Measurements from ENCODE around the gene SHISA9.

The SHISA9 gene

DNA sequence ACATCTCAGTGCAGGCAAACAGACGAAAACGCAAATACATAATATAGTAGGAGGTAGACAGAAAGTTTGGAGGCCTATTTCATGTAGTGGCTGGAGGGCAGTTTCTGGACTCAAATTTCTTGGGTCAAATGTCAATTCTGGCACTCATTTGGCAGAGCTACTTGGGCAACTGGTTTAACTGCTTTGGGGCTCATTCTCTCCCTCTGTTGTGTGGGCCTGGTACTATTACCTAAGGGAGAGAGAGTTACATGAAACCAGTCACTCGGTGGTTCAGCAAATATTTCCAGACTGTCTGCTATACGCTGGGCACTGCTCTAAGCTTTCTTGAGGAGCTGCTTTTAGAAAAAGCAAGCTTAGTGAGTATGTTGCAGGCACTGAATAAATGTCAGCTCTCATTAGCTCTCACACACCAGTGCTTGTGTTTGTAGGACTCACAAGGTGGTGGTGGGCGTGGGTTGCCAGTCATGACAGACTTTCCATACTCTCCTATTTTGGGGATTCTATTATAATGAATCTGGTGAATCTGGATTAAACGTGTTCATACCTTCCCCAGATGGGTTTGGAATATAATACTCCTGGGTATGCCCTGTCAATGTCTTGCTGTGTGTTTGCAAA, 1.8 kb upstream of the SHISA9 start:
- no peak overlapping the region for H3K4me3 ChIP-seq
- H3K27ac ChIP-seq, result no peak overlapping the region
- no peaks in the 10 kb centered on the region for H3K36me3 ChIP-seq
- peaks cover 70% of the 10 kb centered on the region for H3K27me3 ChIP-seq
- TF ChIP-seq Cebpa-rat (IDR thresholded peaks at IDR 0.05), result no peak
- no peak overlapping the region for H3K4me2 ChIP-seq
- H4K20me1 ChIP-seq, result peaks cover 51% of the 10 kb centered on the region
- peaks cover 29% of the 10 kb centered on the region for H3K4me1 ChIP-seq
- H3K9ac ChIP-seq, result no peak overlapping the region
- H3K9me3 ChIP-seq, result no peaks in the 10 kb centered on the region

DNA sequence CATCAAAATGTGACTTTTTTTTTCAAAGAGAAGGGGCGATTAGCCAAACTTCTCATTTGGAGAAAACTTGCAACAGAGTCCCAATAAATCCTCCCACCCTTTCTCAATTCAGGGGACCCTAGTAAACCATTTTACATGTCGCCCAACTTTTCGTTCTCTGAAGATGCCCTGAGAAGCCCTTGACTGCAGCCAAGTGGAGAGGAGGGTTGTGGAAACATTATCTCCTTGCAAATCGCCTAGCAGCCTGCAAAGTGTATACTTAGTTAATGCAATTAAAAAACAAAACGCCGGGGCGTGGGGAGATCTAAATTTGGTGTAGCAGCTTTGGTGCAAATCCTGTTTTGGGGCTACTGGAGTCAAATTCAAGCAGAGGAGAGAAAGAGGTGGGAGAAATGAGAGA, 1.2 kb upstream of the SHISA9 start:
- H3K9me3 ChIP-seq, result no peaks in the 10 kb centered on the region

DNA sequence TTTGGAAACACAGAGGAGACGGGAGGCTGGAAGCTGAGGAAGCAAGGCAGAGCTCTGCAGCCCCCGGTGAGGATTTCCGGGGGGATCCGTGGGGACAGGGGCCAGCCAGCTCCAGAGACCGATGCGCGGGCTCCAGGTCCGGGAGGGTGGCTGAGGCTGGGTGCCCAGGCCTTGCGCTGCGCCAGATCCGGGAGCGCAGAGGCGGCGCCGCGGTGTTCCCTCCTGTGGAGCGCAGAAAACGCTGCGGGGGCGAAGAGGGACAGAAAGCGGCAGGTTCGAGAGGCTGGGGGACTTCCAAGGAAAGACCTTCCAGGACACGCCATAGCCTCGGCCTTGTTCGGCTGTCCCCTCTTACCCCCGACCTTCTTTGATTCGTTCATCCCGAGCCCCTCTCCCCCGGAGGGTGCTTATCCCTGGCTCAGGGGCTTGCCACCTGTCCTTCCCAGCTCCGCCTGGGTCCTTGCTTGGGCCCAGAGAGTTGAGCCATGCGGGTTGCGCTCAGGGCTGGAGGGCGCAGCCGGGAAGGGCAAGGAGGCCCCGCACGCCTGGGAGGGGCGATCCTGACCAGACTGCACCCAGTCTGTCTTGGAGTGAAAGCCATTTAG, 697 bp upstream of the SHISA9 start:
- H3K36me3 ChIP-seq, result no peaks in the 10 kb centered on the region
- peaks cover 51% of the 10 kb centered on the region for H4K20me1 ChIP-seq
- H3K9me3 ChIP-seq, result no peaks in the 10 kb centered on the region
- peaks cover 80% of the 10 kb centered on the region for H3K27me3 ChIP-seq
- no peak for TF ChIP-seq Cebpa-rat (IDR thresholded peaks at IDR 0.05)
- peaks cover 29% of the 10 kb centered on the region for H3K4me1 ChIP-seq
- H3K9ac ChIP-seq, result no peak overlapping the region
- H3K27ac ChIP-seq, result no peak overlapping the region
- H3K4me3 ChIP-seq, result no peak overlapping the region
- peak overlapping the region; percentile 36; the same call in 1 of the 2 replicates for H3K4me2 ChIP-seq

More for the DNA sequence above, 1.2 kb upstream of the SHISA9 start:
- peaks cover 75% of the 10 kb centered on the region for H3K27me3 ChIP-seq
- no peak for TF ChIP-seq Cebpa-rat (IDR thresholded peaks at IDR 0.05)
- no peak overlapping the region for H3K4me2 ChIP-seq
- H3K4me1 ChIP-seq, result peaks cover 29% of the 10 kb centered on the region
- no peak overlapping the region for H3K27ac ChIP-seq
- H4K20me1 ChIP-seq, result peaks cover 51% of the 10 kb centered on the region
- H3K4me3 ChIP-seq, result no peak overlapping the region
- no peaks in the 10 kb centered on the region for H3K36me3 ChIP-seq
- H3K9ac ChIP-seq, result no peak overlapping the region

DNA sequence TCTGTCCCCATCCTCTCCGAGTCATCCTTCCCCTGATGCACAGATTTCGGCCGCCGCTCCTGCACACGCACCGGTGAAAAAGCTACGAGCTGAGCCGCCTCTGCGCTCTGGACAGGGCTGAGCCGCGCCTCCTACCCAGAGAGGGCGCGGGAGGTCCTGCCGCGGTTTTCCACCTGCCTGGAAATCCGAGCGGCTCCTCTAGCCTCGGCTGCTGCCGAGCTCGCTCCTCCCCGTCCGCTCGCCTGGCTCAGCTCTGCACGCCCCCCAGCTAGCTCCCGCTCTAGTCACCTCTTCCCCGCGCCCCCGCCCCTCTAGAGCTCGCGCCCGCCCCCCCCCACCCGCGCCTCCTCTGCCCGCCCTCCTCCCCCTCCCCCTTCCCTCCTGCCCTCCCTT, 198 bp upstream of the SHISA9 start:
- Histone ChIP-seq H3K36me3 (no peaks in the 10 kb centered on the region), H3K4me3 (no peak overlapping the region), H3K27me3 (peaks cover 85% of the 10 kb centered on the region), H3K9ac (no peak overlapping the region), H3K4me2 (peak overlapping the region; percentile 95), H3K9me3 (no peaks in the 10 kb centered on the region), H3K27ac (no peak overlapping the region), H4K20me1 (peaks cover 51% of the 10 kb centered on the region), H3K4me1 (peaks cover 29% of the 10 kb centered on the region)
- TF ChIP-seq Cebpa-rat (IDR thresholded peaks at IDR 0.05), result no peak

DNA sequence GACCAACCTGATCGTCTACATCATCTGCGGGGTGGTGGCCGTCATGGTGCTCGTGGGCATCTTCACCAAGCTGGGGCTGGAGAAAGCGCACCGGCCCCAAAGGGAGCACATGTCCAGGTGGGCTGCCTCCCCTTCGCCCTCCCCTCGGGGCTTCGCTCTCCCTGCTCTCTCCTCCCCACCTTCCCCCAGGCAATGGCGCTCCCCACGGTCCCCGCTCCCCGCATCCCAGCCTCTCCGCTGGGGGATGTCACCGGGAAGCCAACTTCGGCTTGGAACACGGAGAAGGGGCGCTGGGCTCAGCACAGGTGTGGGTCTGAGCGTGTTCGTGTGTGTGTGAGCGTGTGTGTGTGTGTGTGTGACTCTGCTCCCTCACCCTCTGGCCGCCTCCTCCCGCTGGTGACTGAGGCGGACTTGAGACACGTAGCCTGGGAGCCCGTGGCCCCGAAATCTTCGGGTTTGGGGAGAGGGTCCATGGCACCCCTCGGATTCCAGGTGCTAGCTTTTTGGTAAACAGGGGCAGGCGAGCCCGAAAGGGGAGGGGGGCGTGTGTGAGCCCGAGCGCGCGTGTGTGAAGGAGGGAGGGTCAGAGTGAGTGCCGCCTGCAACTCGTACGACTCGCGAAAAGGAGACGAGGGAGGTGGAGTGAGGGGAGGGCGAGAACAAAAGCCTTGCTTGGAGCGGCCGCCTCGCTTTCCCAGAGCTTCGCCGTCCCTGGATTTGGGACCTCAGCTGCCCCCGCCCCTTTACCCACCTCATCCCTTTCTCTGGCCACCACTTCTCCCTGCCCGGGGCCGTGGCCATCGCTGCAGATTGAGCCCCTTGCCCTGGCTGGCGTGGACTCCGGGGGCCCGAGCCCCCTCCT, 1.3 kb downstream of the SHISA9 start:
- Histone ChIP-seq H3K4me3 (peak overlapping the region; percentile 65), H3K9me3 (no peaks in the 10 kb centered on the region), H3K4me1 (peaks cover 29% of the 10 kb centered on the region), H3K27me3 (peaks cover 87% of the 10 kb centered on the region), H4K20me1 (peaks cover 51% of the 10 kb centered on the region), H3K9ac (no peak overlapping the region), H3K36me3 (no peaks in the 10 kb centered on the region), H3K27ac (no peak overlapping the region), H3K4me2 (peak overlapping the region; percentile 95)
- no peak for TF ChIP-seq Cebpa-rat (IDR thresholded peaks at IDR 0.05)

DNA sequence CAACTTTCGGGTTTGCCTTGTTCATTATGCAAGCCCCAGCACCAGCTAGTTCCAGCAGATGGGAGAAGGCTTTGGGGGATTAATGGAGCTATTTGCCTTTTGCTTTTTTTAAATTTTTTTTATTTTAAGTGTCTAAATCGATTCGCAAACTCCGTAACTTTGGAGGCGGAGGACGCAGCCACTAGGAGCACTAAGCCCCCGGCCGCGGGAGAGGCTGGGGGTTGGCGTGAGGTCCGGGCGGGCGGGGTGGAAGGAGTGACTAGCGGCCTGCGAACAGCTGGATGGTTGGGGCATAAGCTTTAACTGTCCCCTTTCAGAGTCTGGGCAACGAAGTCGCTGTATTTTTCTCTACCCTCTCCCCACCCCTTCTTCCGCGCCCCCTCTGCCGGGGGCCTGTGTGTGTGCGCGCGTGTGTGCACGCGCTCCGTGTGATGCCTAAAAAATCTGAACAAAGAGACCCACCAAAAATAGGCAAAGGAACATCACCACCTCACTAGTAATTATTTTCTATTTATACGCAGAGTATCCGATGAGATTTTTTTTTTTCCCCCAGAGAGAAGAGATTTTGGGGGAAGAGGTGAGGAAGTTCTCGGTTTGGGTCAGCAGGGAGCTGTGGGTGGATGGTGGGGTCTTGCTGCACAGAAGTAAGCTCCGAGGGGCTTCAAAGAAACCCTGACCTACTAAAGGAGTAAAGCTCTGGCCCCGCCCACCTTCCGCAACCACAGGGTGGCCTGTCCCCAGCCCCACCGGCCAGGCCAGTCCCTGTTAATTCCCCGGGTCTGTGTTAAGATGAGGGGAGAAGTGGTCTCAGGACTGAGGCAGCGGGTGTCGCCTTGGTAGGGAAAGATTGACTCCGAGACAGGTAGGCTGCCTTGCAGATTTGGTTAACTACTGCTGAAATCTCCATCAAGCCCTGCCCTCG, 2.3 kb downstream of the SHISA9 start:
- H4K20me1 ChIP-seq, result peaks cover 51% of the 10 kb centered on the region
- H3K4me2 ChIP-seq, result peak overlapping the region; percentile 95
- H3K9me3 ChIP-seq, result no peaks in the 10 kb centered on the region
- peak overlapping the region; percentile 65 for H3K4me3 ChIP-seq
- H3K27me3 ChIP-seq, result peaks cover 78% of the 10 kb centered on the region
- H3K27ac ChIP-seq, result no peak overlapping the region
- no peaks in the 10 kb centered on the region for H3K36me3 ChIP-seq
- no peak overlapping the region for H3K9ac ChIP-seq
- H3K4me1 ChIP-seq, result peaks cover 29% of the 10 kb centered on the region
- TF ChIP-seq Cebpa-rat (IDR thresholded peaks at IDR 0.05), result no peak

DNA sequence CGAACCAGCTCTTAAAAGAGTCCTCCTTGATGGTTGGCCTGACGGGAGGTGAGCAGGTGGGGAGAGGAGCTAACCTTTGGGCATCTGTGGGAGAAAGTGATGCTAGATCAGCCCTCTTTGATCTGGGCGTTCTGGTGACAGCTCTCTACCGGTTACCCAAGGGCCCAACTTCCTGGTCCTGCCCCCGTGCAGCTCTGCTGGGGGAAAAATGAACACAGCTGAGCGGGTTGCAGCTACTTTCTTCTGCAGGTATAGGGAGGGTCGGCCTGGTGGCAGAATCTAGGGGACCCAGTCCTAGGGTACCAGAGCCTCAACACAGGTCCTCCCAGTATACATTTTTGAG, 2.9 kb downstream of the SHISA9 start:
- peaks cover 29% of the 10 kb centered on the region for H3K4me1 ChIP-seq
- no peaks in the 10 kb centered on the region for H3K9me3 ChIP-seq
- peak overlapping the region; percentile 95; the same call in 1 of the 2 replicates for H3K4me2 ChIP-seq
- H3K4me3 ChIP-seq, result peak overlapping the region; percentile 65; the same call in 1 of the 2 replicates
- H3K9ac ChIP-seq, result no peak overlapping the region
- H3K36me3 ChIP-seq, result no peaks in the 10 kb centered on the region
- no peak for TF ChIP-seq Cebpa-rat (IDR thresholded peaks at IDR 0.05)
- no peak overlapping the region for H3K27ac ChIP-seq
- H3K27me3 ChIP-seq, result peaks cover 71% of the 10 kb centered on the region
- H4K20me1 ChIP-seq, result peaks cover 49% of the 10 kb centered on the region

DNA sequence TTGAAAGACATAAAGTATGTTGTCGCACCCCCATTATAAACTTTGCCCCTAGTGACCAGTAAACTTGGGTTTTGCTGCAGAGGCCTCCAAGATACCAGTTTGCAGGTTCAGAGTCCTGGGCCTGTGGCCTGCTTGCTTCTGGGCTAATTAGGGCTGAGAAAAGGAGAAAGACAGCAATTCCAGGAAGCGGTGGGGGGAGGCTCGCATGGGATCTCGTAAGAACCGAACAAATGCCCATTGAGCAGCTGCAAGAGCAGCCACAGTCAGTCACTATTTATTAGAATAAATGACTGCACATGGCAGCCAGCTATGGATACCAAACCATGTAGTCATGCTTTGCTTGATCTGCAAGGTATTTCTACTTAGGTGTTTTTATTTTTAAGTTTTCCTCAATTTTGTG, 4.9 kb downstream of the SHISA9 start:
- H3K27ac ChIP-seq, result no peak overlapping the region
- no peak for TF ChIP-seq Cebpa-rat (IDR thresholded peaks at IDR 0.05)
- peaks cover 29% of the 10 kb centered on the region for H3K4me1 ChIP-seq
- peaks cover 52% of the 10 kb centered on the region for H3K27me3 ChIP-seq
- no peak overlapping the region for H3K4me3 ChIP-seq
- no peaks in the 10 kb centered on the region for H3K9me3 ChIP-seq
- no peak overlapping the region for H3K4me2 ChIP-seq
- peaks cover 30% of the 10 kb centered on the region for H4K20me1 ChIP-seq
- no peak overlapping the region for H3K9ac ChIP-seq
- H3K36me3 ChIP-seq, result no peaks in the 10 kb centered on the region

DNA sequence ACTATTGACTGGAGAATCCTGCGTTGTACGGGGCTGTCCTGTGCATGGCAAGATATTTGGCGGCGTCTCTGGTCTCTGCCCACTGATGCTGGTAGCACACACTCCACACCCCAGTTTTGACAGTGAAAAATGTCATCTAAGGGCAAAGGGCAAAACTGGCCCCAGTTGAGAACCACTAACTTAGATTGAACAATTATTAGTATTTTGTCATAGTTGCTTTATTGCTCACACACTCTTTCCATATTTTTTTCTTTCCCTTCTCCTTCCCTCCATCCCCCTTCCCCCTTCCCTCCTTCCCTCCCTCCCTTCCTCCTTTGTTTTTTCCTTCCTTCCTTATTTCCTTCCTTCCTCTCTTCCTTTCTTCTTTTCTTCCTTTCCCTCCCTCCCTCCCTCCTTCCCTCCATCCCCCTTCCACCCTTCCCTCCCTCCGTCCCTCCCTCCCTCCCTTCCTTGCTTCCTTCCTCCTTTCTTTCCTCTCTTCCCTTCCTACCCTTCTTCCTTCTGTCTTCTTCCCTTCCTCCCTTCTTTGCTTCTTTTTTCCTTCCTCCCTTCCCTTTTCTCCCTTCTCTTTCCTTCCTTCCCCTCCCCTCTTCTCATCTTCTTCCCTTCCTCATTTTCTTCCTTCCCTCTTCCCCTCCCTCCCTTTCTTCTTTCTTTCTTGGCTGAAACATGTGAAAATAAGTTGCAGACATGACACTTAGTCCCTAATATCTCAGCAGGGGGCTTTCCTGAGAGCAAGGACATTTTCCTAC, 5.5 kb downstream of the SHISA9 start:
- H3K4me2 ChIP-seq, result no peak overlapping the region
- TF ChIP-seq Cebpa-rat (IDR thresholded peaks at IDR 0.05), result no peak
- H3K4me3 ChIP-seq, result no peak overlapping the region
- H3K27ac ChIP-seq, result no peak overlapping the region
- H3K27me3 ChIP-seq, result peaks cover 45% of the 10 kb centered on the region
- H3K9ac ChIP-seq, result no peak overlapping the region
- H3K9me3 ChIP-seq, result no peaks in the 10 kb centered on the region
- H3K36me3 ChIP-seq, result no peaks in the 10 kb centered on the region
- peaks cover 25% of the 10 kb centered on the region for H4K20me1 ChIP-seq
- H3K4me1 ChIP-seq, result peaks cover 30% of the 10 kb centered on the region
